SU-DHL-6 (cell line): ENCODE measurements around the gene FCHSD2.
A peak's percentile ranks its signal among the peaks of the same experiment; 100 is the strongest.

ENCODE experiments used
- H2AFZ ChIP-seq: fragments of 200-600 bp; sonication (generic); 2 replicates; pipeline ENCODE4 v1.6.1; 2014; ENCODE audit warnings: low read depth, mild to moderate bottlenecking, moderate library complexity, mixed read lengths, antibody characterized with exemption, low read length; ENCODE audit not compliant: severe bottlenecking
- H3F3A ChIP-seq: fragments of 200-600 bp; shearing (Covaris generic); 2 replicates; pipeline ENCODE4 v1.6.0; 2016; ENCODE audit warnings: antibody characterized with exemption, mild to moderate bottlenecking; ENCODE audit not compliant: insufficient read depth
- H3K27ac ChIP-seq: fragments of 200-600 bp; sonication (generic); 2 replicates; pipeline ENCODE4 v1.5.1; 2016; ENCODE audit warnings: low read depth, mild to moderate bottlenecking, low read length, moderate library complexity, mixed read lengths
- H3K27me3 ChIP-seq: fragments of 200-600 bp; sonication (generic), shearing (Covaris generic); 2 replicates; pipeline ENCODE4 v1.6.0; 2014; ENCODE audit warnings: mild to moderate bottlenecking, low read length
- H3K36me3 ChIP-seq: fragments of 200-600 bp; sonication (generic); 2 replicates; pipeline ENCODE4 v1.6.1; 2014; ENCODE audit warnings: mild to moderate bottlenecking, low read length, mixed read lengths
- H3K4me2 ChIP-seq: fragments of 300-600, 200-600 bp; shearing (Covaris generic), sonication (generic); 2 replicates; pipeline ENCODE4 v1.6.0; 2014; ENCODE audit warnings: low read length, low read depth, mild to moderate bottlenecking; ENCODE audit not compliant: poor library complexity, severe bottlenecking
- H3K4me3 ChIP-seq: fragments of 200-600 bp; sonication (generic); 2 replicates; pipeline ENCODE4 v1.5.1; 2014; ENCODE audit warnings: antibody characterized with exemption, low read length, mild to moderate bottlenecking, mixed read lengths; ENCODE audit not compliant: insufficient read depth, poor library complexity, severe bottlenecking
- H3K79me2 ChIP-seq: fragments of 200-600 bp; sonication (generic); 2 replicates; pipeline ENCODE4 v1.6.1; 2014; ENCODE audit warnings: mild to moderate bottlenecking, low read length, moderate library complexity; ENCODE audit not compliant: insufficient read depth
- H3K9ac ChIP-seq: fragments of 200-600 bp; sonication (generic); 2 replicates; pipeline ENCODE4 v1.7.0; 2014; ENCODE audit warnings: mild to moderate bottlenecking, low read length
- H3K9me2 ChIP-seq: fragments of 200-600 bp; sonication (generic); replicated peaks from 2 replicates; pipeline ENCODE4 v1.6.1; 2014; ENCODE audit warnings: low read length; ENCODE audit not compliant: insufficient read depth
- H3K9me3 ChIP-seq: fragments of 200-600 bp; sonication (generic); 2 replicates; pipeline ENCODE4 v1.6.1; 2014; ENCODE audit warnings: low read length, mixed read lengths; ENCODE audit not compliant: insufficient read depth
- H4K20me1 ChIP-seq: fragments of 200-600 bp; sonication (generic); 2 replicates; pipeline ENCODE4 v1.6.1; 2014; ENCODE audit warnings: low read depth, mild to moderate bottlenecking, antibody characterized with exemption, low read length, moderate library complexity, mixed read lengths
- CTCF ChIP-seq: fragments of 200-600 bp; sonication (generic); IDR thresholded peaks from one replicate; pipeline ENCODE4 v1.5.1; 2017; ENCODE audit warnings: antibody characterized with exemption, mild to moderate bottlenecking, low read length, moderate library complexity; ENCODE audit not compliant: insufficient read depth, poor library complexity, severe bottlenecking
- EZH2phosphoT487 ChIP-seq: fragments of 200-600 bp; sonication (generic), shearing (Covaris generic); conservative IDR thresholded peaks from 2 replicates; pipeline ENCODE4 v1.6.1; 2018; ENCODE audit warnings: mild to moderate bottlenecking, antibody characterized with exemption, low read length, moderate library complexity, mixed read lengths

FCHSD2 gene

DNA sequence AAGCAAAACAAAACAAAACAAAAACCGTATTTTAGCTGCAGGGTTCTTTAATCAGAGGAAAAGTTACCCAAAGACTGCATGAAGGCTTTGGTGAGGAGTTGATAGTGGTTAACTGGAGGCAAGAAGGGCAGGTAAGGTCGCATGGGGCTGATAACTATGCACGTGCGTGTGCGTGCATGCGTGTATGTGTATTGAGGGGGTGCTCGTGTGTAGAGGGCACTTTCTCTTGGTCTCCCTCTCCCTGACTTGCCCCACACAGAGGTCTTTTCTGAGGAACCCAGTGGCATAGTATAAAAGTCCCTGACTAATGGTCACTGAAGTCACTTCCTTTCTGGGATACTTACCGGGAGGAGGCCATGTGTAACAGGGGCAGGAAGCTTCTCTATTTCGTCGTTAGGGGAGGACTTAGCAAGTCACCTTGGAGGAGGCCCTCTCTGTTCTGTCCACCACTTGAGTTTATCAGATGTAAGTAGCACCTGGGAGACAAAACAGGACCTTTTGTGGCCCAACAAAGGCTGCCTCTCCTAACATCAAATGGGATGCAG is 20.1 kb upstream of the FCHSD2 start:
- no peak overlapping the region for H3K4me3 ChIP-seq

GRCh38 chr11:73160005-73160760 is 18.1 kb upstream of the FCHSD2 start:
- H3K9ac ChIP-seq, result no peak overlapping the region
- peaks cover 15% of the 10 kb centered on the region for H3F3A ChIP-seq
- no peak overlapping the region for H3K4me2 ChIP-seq
- no peaks in the 10 kb centered on the region for H3K27me3 ChIP-seq
- no peaks in the 10 kb centered on the region for H4K20me1 ChIP-seq
- TF ChIP-seq EZH2phosphoT487, result no peak
- no peak for TF ChIP-seq CTCF
- H3K79me2 ChIP-seq, result no peaks in the 10 kb centered on the region
- no peak overlapping the region for H2AFZ ChIP-seq
- no peaks in the 10 kb centered on the region for H3K9me2 ChIP-seq
- H3K27ac ChIP-seq, result no peak overlapping the region
- H3K9me3 ChIP-seq, result no peaks in the 10 kb centered on the region
- H3K36me3 ChIP-seq, result no peaks in the 10 kb centered on the region
- no peak overlapping the region for H3K4me3 ChIP-seq

More for the DNA sequence above, 20.1 kb upstream of the FCHSD2 start:
- no peaks in the 10 kb centered on the region for H3K79me2 ChIP-seq
- H2AFZ ChIP-seq, result no peak overlapping the region
- no peaks in the 10 kb centered on the region for H4K20me1 ChIP-seq
- H3K27ac ChIP-seq, result no peak overlapping the region
- H3K27me3 ChIP-seq, result no peaks in the 10 kb centered on the region
- H3K9me2 ChIP-seq, result no peaks in the 10 kb centered on the region
- H3K36me3 ChIP-seq, result no peaks in the 10 kb centered on the region
- H3K4me2 ChIP-seq, result no peak overlapping the region
- no peak for TF ChIP-seq CTCF
- TF ChIP-seq EZH2phosphoT487, result no peak
- H3K9ac ChIP-seq, result no peak overlapping the region
- H3K9me3 ChIP-seq, result no peaks in the 10 kb centered on the region
- H3F3A ChIP-seq, result no peaks in the 10 kb centered on the region

DNA sequence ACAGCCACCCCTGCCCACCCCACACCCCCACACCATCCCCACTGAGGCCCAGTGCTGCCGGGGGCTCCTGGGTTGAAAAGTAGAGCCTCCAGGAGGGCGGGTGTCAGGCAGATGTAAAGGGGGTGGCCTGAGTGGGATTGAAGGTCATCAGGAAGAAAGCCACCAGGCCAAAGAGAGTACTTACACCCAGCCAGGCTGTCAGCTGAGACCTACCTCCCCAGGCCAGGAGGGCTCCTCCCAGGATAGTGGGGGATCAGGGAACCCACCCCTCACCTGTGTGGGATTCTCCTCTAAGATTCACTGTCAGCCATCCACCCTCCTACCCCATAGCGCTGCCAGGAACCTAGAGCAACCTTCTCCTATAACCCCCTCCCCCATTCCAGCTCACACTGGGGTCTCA is 17.2 kb upstream of the FCHSD2 start:
- Histone ChIP-seq H3K4me2 (no peak overlapping the region), H3K9ac (no peak overlapping the region), H3K27ac (no peak overlapping the region), H3K79me2 (no peaks in the 10 kb centered on the region), H3K36me3 (no peaks in the 10 kb centered on the region), H3K27me3 (no peaks in the 10 kb centered on the region), H2AFZ (no peak overlapping the region), H4K20me1 (no peaks in the 10 kb centered on the region), H3K9me3 (no peaks in the 10 kb centered on the region), H3F3A (peaks cover 24% of the 10 kb centered on the region), H3K9me2 (no peaks in the 10 kb centered on the region), H3K4me3 (no peak overlapping the region)
- TF ChIP-seq EZH2phosphoT487, result no peak

- no peaks in the 10 kb centered on the region for H3K36me3 ChIP-seq
- peak overlapping the region; percentile 51 for H3K4me2 ChIP-seq
- no peaks in the 10 kb centered on the region for H3K9me2 ChIP-seq
- no peaks in the 10 kb centered on the region for H4K20me1 ChIP-seq
- H3K27ac ChIP-seq, result peak overlapping the region; percentile 99
- H3K27me3 ChIP-seq, result no peaks in the 10 kb centered on the region
- no peak overlapping the region for H3K4me3 ChIP-seq
- TF ChIP-seq CTCF, result no peak
- H3K9ac ChIP-seq, result peak overlapping the region; percentile 52
- no peaks in the 10 kb centered on the region for H3K9me3 ChIP-seq
- H2AFZ ChIP-seq, result no peak overlapping the region
- no peaks in the 10 kb centered on the region for H3K79me2 ChIP-seq
- H3F3A ChIP-seq, result peaks cover 32% of the 10 kb centered on the region
These were observed 16.4 kb upstream of the FCHSD2 start for GRCh38 chr11:73158356-73159051.
